ENCODE measurements around the gene KLC1. TPM values are rescaled to one million over a fixed set of nuclear protein-coding genes. Genes with fewer than 3 reads are reported as not detected.
A peak's percentile ranks its signal among the peaks of the same experiment; 100 is the strongest.

KLC1 gene
- polyA plus RNA-seq, 2 of the 4 experiments (the other 2 are of a cell fraction): 81.8 to 150 TPM

DNA sequence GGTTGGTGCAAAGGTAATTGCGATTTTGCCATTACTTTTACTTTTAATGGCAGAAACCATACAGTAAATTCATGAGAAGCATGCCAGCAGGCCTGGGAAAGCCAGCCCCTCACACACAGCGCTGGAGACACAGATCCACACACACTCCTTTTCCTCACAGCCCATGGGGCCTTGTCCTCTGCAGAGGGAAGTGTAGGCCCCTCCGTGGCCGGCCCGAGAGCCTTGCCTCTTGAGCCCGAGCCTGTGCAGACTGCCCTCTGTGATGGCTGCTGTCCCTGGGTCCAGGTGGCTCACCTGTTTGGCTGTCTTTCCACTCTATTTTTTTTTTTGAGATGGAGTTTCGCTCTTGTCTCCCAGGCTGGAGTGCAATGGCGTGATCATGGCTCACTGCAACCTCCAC lies 46.9 kb downstream of the KLC1 start:
- WGBS (ENCODE audit: missing lambda C conversion rate): 96% methylated on average over 8 of the region's 8 CpGs
- FAIRE-seq: no peak

DNA sequence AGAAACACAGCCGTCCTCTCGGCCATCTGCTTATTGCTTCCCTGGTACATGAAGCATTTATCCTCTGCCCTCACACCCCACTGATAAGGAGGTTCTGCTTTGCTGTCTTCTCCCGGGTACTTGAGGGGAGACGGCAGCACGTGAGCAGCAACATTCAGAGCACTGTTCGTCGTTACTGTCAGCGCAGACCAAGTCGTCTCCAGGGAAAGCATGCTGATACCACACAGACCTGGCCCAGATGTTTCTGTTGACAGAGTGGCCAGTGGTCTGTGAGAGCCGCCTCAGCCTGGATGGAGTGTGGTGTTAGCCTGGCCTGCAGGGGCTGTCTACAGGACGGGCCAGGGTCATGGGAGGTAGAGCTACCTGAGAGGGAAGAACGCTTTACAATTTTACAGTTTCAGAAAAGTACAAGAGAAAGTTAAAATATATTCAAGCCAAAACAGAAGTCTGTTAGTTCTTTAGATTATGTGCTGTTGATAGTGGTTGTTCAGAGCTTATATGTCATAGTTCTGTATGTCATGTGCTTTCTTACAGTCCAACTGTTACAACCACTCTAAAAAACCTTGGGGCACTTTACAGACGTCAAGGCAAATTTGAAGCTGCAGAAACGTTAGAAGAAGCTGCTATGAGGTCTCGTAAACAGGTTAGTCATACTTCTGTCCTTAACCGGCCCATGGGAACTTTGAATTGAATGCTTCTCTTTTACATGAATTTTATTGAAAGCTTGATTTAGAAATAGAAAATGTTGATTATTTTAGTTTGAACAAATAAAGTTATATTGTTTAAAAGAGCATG lies 48.1 kb downstream of the KLC1 start:
- H3K9me3 ChIP-seq: no peaks in the 10 kb centered on the region
- no peaks in the 10 kb centered on the region for H3K4me1 ChIP-seq
- CTCF ChIA-PET: interaction anchor here (0.7 to 1.5 kb wide), 8 partner anchors 9 to 202 kb away, joined by 3 to 5 read pairs (median 3); no protein-coding TSS in a partner anchor
- TF ChIP-seq CEBPB (IDR thresholded peaks at IDR 0.05) (no peak), MYC (IDR thresholded peaks at IDR 0.05; ENCODE audit: borderline replicate concordance, low read length) (no peak), RFX5 (IDR thresholded peaks at IDR 0.05) (no peak), SMC3 (IDR thresholded peaks at IDR 0.05) (no peak)
- ATAC-seq (no peak), DNase-seq (ENCODE audit: low read depth in 1 of 2, low spot score in 1 of 2) (no peak), FAIRE-seq (no peak)
- POLR2A ChIA-PET: no interaction called here
- no peak overlapping the region for H3K27ac ChIP-seq
- WGBS (ENCODE audit: missing lambda C conversion rate): 84% methylated on average over 16 of the region's 16 CpGs
- H3K4me2 ChIP-seq: no peak overlapping the region
- no peak overlapping the region for H3K4me3 ChIP-seq

More for the DNA sequence above, 46.9 kb downstream of the KLC1 start:
- ATAC-seq: no peak
- POLR2A ChIA-PET: no interaction called here
- Histone ChIP-seq H3K4me3 (no peak overlapping the region), H3K4me1 (no peaks in the 10 kb centered on the region), H3K9me3 (no peaks in the 10 kb centered on the region), H3K27ac (no peak overlapping the region), H3K4me2 (no peak overlapping the region)
- no peak for DNase-seq (ENCODE audit: low read depth in 1 of 2, low spot score in 1 of 2)
- TF ChIP-seq, protein P1, sequence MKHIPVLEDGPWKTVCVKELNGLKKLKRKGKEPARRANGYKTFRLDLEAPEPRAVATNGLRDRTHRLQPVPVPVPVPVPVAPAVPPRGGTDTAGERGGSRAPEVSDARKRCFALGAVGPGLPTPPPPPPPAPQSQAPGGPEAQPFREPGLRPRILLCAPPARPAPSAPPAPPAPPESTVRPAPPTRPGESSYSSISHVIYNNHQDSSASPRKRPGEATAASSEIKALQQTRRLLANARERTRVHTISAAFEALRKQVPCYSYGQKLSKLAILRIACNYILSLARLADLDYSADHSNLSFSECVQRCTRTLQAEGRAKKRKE (CRISPR knock-in tag; IDR thresholded peaks at IDR 0.05; ENCODE audit: low read depth): no peak
- TF ChIP-seq, protein P2, sequence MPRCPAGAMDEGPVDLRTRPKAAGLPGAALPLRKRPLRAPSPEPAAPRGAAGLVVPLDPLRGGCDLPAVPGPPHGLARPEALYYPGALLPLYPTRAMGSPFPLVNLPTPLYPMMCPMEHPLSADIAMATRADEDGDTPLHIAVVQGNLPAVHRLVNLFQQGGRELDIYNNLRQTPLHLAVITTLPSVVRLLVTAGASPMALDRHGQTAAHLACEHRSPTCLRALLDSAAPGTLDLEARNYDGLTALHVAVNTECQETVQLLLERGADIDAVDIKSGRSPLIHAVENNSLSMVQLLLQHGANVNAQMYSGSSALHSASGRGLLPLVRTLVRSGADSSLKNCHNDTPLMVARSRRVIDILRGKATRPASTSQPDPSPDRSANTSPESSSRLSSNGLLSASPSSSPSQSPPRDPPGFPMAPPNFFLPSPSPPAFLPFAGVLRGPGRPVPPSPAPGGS (IDR thresholded peaks at IDR 0.05): no peak
- TF ChIP-seq RAD21 (conservative IDR thresholded peaks at IDR 0.05 in 1 of 2, IDR thresholded peaks at IDR 0.05 in 1 of 2) (no peak), HOXA7 (CRISPR knock-in tag; IDR thresholded peaks at IDR 0.05) (no peak)
- CTCF ChIA-PET: interaction anchor here (0.7 to 1.1 kb wide), 4 partner anchors 13 to 102 kb away, joined by 3 to 4 read pairs (median 3); no protein-coding TSS in a partner anchor

DNA sequence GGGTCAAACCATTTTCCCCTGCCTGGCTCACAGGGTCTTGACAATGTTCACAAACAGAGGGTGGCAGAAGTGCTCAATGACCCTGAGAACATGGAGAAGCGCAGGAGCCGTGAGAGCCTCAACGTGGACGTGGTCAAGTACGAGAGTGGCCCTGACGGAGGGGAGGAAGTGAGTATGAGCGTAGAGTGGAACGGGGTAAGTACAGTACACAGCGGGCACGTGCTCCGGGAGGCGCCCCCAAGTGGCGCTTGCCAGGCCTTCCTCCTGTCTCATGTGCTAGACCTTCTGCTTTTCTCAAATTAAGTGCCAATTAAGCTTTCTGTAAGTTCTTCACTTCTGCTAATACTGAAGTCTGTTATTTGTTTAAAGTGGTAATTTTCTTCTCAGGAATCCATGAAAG lies 50.3 kb downstream of the KLC1 start:
- WGBS (ENCODE audit: missing lambda C conversion rate): 80% methylated on average over 13 of the region's 13 CpGs
- no peak overlapping the region for H3K27ac ChIP-seq
- FAIRE-seq (no peak), ATAC-seq (peak; percentile 85 to 92), DNase-seq (ENCODE audit: low read depth in 1 of 2, low spot score in 1 of 2) (peak; percentile 38 to 47)
- no peak overlapping the region for H3K4me3 ChIP-seq
- no peaks in the 10 kb centered on the region for H3K4me1 ChIP-seq
- TF ChIP-seq MAZ (IDR thresholded peaks at IDR 0.05; ENCODE audit: borderline replicate concordance, low read depth, low read length): no peak
- no peak for TF ChIP-seq GATA3 (IDR thresholded peaks at IDR 0.05; ENCODE audit: borderline replicate concordance)
- peak; percentile 52 for TF ChIP-seq SMC3 (IDR thresholded peaks at IDR 0.05)
- TF ChIP-seq, protein P3, sequence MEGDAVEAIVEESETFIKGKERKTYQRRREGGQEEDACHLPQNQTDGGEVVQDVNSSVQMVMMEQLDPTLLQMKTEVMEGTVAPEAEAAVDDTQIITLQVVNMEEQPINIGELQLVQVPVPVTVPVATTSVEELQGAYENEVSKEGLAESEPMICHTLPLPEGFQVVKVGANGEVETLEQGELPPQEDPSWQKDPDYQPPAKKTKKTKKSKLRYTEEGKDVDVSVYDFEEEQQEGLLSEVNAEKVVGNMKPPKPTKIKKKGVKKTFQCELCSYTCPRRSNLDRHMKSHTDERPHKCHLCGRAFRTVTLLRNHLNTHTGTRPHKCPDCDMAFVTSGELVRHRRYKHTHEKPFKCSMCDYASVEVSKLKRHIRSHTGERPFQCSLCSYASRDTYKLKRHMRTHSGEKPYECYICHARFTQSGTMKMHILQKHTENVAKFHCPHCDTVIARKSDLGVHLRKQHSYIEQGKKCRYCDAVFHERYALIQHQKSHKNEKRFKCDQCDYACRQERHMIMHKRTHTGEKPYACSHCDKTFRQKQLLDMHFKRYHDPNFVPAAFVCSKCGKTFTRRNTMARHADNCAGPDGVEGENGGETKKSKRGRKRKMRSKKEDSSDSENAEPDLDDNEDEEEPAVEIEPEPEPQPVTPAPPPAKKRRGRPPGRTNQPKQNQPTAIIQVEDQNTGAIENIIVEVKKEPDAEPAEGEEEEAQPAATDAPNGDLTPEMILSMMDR (IDR thresholded peaks at IDR 0.05): peak; percentile 52
- TF ChIP-seq JUN (IDR thresholded peaks at IDR 0.05): no peak
- TF ChIP-seq, protein P4, sequence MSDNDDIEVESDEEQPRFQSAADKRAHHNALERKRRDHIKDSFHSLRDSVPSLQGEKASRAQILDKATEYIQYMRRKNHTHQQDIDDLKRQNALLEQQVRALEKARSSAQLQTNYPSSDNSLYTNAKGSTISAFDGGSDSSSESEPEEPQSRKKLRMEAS (IDR thresholded peaks at IDR 0.05): peak; percentile 78
- TF ChIP-seq NFE2L2 (conservative IDR thresholded peaks at IDR 0.05; ENCODE audit: low read length): no peak
- no peak for TF ChIP-seq KDM5A (IDR thresholded peaks at IDR 0.05)
- no peak for TF ChIP-seq ZFP36 (IDR thresholded peaks at IDR 0.05; ENCODE audit: borderline replicate concordance, partially characterized antibody)
- peak; percentile 23 to 24; a peak in 2 of 5 replicates for TF ChIP-seq RAD21 (conservative IDR thresholded peaks at IDR 0.05 in 1 of 2, IDR thresholded peaks at IDR 0.05 in 1 of 2)
- no peak for TF ChIP-seq RARB (CRISPR knock-in tag; IDR thresholded peaks at IDR 0.05)
- TF ChIP-seq, protein P5, sequence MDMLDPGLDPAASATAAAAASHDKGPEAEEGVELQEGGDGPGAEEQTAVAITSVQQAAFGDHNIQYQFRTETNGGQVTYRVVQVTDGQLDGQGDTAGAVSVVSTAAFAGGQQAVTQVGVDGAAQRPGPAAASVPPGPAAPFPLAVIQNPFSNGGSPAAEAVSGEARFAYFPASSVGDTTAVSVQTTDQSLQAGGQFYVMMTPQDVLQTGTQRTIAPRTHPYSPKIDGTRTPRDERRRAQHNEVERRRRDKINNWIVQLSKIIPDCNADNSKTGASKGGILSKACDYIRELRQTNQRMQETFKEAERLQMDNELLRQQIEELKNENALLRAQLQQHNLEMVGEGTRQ (IDR thresholded peaks at IDR 0.05): 0 out of 2 replicates have a peak, but pooled peaks have one; percentile 15
- no peak for TF ChIP-seq CEBPB (IDR thresholded peaks at IDR 0.05)
- POLR2A ChIA-PET: no interaction called here
- no peak overlapping the region for H3K4me2 ChIP-seq
- H3K9me3 ChIP-seq: no peaks in the 10 kb centered on the region
- CTCF ChIA-PET: interaction anchor here (0.7 to 2.0 kb wide), 16 partner anchors 9 to 118 kb away, joined by 3 to 9 read pairs (median 4); no protein-coding TSS in a partner anchor

Data from A549 (cell line).